Measurements from ENCODE around the gene MID1.
A peak's percentile ranks its signal among the peaks of the same experiment; 100 is the strongest.

Gene MID1

GRCh38 chrX:10620121-10620699 lies at the start of gene MID1:
MID1 (minus strand) TSS chrX:10620585; CDS start chrX:10567547, 53,038 bp downstream.
- no peaks in the 10 kb centered on the region for H3K36me3 ChIP-seq (ENCODE audit: control insufficient read depth, insufficient read depth, low read length)
- no peak within 1 kb of the TSS for H3K27ac ChIP-seq (ENCODE audit: low read length)
- H3K4me1 ChIP-seq (ENCODE audit: control insufficient read depth, insufficient read depth, low read length), result no peaks in the 10 kb centered on the region; the same call in 1 of the 2 replicates
- no CpG with 5 or more reads among the region's 46 CpGs for WGBS (ENCODE audit: insufficient coverage, insufficient read length)
- peak within 1 kb of the TSS; percentile 74; the same call in 1 of the 2 replicates for H3K4me3 ChIP-seq (ENCODE audit: low read length)
- no peaks in the 10 kb centered on the region for H3K9me3 ChIP-seq (ENCODE audit: control insufficient read depth, insufficient read depth, low read length)
- DNase-seq (ENCODE audit: low read depth, low spot score), result no peak
- no peaks in the 10 kb centered on the region for H3K27me3 ChIP-seq (ENCODE audit: control insufficient read depth, insufficient read depth, low read length)

- Histone ChIP-seq H3K4me1 (ENCODE audit: control insufficient read depth, insufficient read depth, low read length) (no peaks in the 10 kb centered on the region), H3K9me3 (ENCODE audit: control insufficient read depth, insufficient read depth, low read length) (no peaks in the 10 kb centered on the region), H3K27ac (ENCODE audit: low read length) (no peak overlapping the region), H3K4me3 (ENCODE audit: low read length) (no peak overlapping the region), H3K36me3 (ENCODE audit: control insufficient read depth, insufficient read depth, low read length) (no peaks in the 10 kb centered on the region), H3K27me3 (ENCODE audit: control insufficient read depth, insufficient read depth, low read length) (no peaks in the 10 kb centered on the region)
- DNase-seq (ENCODE audit: low read depth, low spot score), result no peak
- no CpG with 5 or more reads among the region's 1 CpG for WGBS (ENCODE audit: insufficient coverage, insufficient read length)
Measured at GRCh38 chrX:10667143-10667542, 46.8 kb upstream of the MID1 start.

- H3K4me1 ChIP-seq (ENCODE audit: control insufficient read depth, insufficient read depth, low read length), result no peaks in the 10 kb centered on the region
- WGBS (ENCODE audit: insufficient coverage, insufficient read length), result no CpG with 5 or more reads among the region's 1 CpG
- H3K27ac ChIP-seq (ENCODE audit: low read length), result no peak overlapping the region
- no peak overlapping the region for H3K4me3 ChIP-seq (ENCODE audit: low read length)
- H3K9me3 ChIP-seq (ENCODE audit: control insufficient read depth, insufficient read depth, low read length), result no peaks in the 10 kb centered on the region
- no peaks in the 10 kb centered on the region for H3K36me3 ChIP-seq (ENCODE audit: control insufficient read depth, insufficient read depth, low read length)
- no peak for DNase-seq (ENCODE audit: low read depth, low spot score)
- H3K27me3 ChIP-seq (ENCODE audit: control insufficient read depth, insufficient read depth, low read length), result no peaks in the 10 kb centered on the region
Measured at GRCh38 chrX:10666102-10666501, 45.7 kb upstream of the MID1 start.

- no peaks in the 10 kb centered on the region for H3K9me3 ChIP-seq (ENCODE audit: control insufficient read depth, insufficient read depth, low read length)
- WGBS (ENCODE audit: insufficient coverage, insufficient read length), result 100% methylated on average over 2 of the region's 7 CpGs
- no peaks in the 10 kb centered on the region for H3K4me1 ChIP-seq (ENCODE audit: control insufficient read depth, insufficient read depth, low read length)
- H3K4me3 ChIP-seq (ENCODE audit: low read length), result no peak overlapping the region
- no peak for DNase-seq (ENCODE audit: low read depth, low spot score)
- H3K27ac ChIP-seq (ENCODE audit: low read length), result no peak overlapping the region
- no peaks in the 10 kb centered on the region for H3K27me3 ChIP-seq (ENCODE audit: control insufficient read depth, insufficient read depth, low read length)
- no peaks in the 10 kb centered on the region for H3K36me3 ChIP-seq (ENCODE audit: control insufficient read depth, insufficient read depth, low read length)
Measured at GRCh38 chrX:10665681-10666080, 45.3 kb upstream of the MID1 start.

GRCh38 chrX:10660171-10660570 lies 39.8 kb upstream of the MID1 start:
- H3K4me3 ChIP-seq (ENCODE audit: low read length), result no peak overlapping the region
- H3K36me3 ChIP-seq (ENCODE audit: control insufficient read depth, insufficient read depth, low read length), result no peaks in the 10 kb centered on the region
- peak; percentile 16 for DNase-seq (ENCODE audit: low read depth, low spot score)
- H3K27ac ChIP-seq (ENCODE audit: low read length), result no peak overlapping the region
- no CpG with 5 or more reads among the region's 6 CpGs for WGBS (ENCODE audit: insufficient coverage, insufficient read length)
- no peaks in the 10 kb centered on the region for H3K9me3 ChIP-seq (ENCODE audit: control insufficient read depth, insufficient read depth, low read length)
- no peaks in the 10 kb centered on the region for H3K27me3 ChIP-seq (ENCODE audit: control insufficient read depth, insufficient read depth, low read length)
- peaks cover 1% of the 10 kb centered on the region; the same call in 1 of the 2 replicates for H3K4me1 ChIP-seq (ENCODE audit: control insufficient read depth, insufficient read depth, low read length)

GRCh38 chrX:10656214-10656613 lies 35.8 kb upstream of the MID1 start:
- no peak for DNase-seq (ENCODE audit: low read depth, low spot score)
- H3K27ac ChIP-seq (ENCODE audit: low read length), result no peak overlapping the region
- peaks cover 1% of the 10 kb centered on the region; the same call in 1 of the 2 replicates for H3K4me1 ChIP-seq (ENCODE audit: control insufficient read depth, insufficient read depth, low read length)
- H3K9me3 ChIP-seq (ENCODE audit: control insufficient read depth, insufficient read depth, low read length), result no peaks in the 10 kb centered on the region
- no peak overlapping the region for H3K4me3 ChIP-seq (ENCODE audit: low read length)
- no peaks in the 10 kb centered on the region for H3K36me3 ChIP-seq (ENCODE audit: control insufficient read depth, insufficient read depth, low read length)
- no CpG with 5 or more reads among the region's 1 CpG for WGBS (ENCODE audit: insufficient coverage, insufficient read length)
- H3K27me3 ChIP-seq (ENCODE audit: control insufficient read depth, insufficient read depth, low read length), result no peaks in the 10 kb centered on the region

GRCh38 chrX:10654960-10655359 lies 34.6 kb upstream of the MID1 start:
- Histone ChIP-seq H3K4me1 (ENCODE audit: control insufficient read depth, insufficient read depth, low read length) (peaks cover 1% of the 10 kb centered on the region; the same call in 1 of the 2 replicates), H3K36me3 (ENCODE audit: control insufficient read depth, insufficient read depth, low read length) (no peaks in the 10 kb centered on the region), H3K27ac (ENCODE audit: low read length) (no peak overlapping the region), H3K27me3 (ENCODE audit: control insufficient read depth, insufficient read depth, low read length) (no peaks in the 10 kb centered on the region), H3K9me3 (ENCODE audit: control insufficient read depth, insufficient read depth, low read length) (no peaks in the 10 kb centered on the region), H3K4me3 (ENCODE audit: low read length) (no peak overlapping the region)
- WGBS (ENCODE audit: insufficient coverage, insufficient read length), result no CpG with 5 or more reads among the region's 3 CpGs
- no peak for DNase-seq (ENCODE audit: low read depth, low spot score)

GRCh38 chrX:10653302-10653701 lies 32.9 kb upstream of the MID1 start:
- no peaks in the 10 kb centered on the region for H3K36me3 ChIP-seq (ENCODE audit: control insufficient read depth, insufficient read depth, low read length)
- H3K4me3 ChIP-seq (ENCODE audit: low read length), result no peak overlapping the region
- no CpG with 5 or more reads among the region's 2 CpGs for WGBS (ENCODE audit: insufficient coverage, insufficient read length)
- no peaks in the 10 kb centered on the region for H3K27me3 ChIP-seq (ENCODE audit: control insufficient read depth, insufficient read depth, low read length)
- H3K4me1 ChIP-seq (ENCODE audit: control insufficient read depth, insufficient read depth, low read length), result no peaks in the 10 kb centered on the region
- no peak overlapping the region for H3K27ac ChIP-seq (ENCODE audit: low read length)
- no peak for DNase-seq (ENCODE audit: low read depth, low spot score)
- no peaks in the 10 kb centered on the region for H3K9me3 ChIP-seq (ENCODE audit: control insufficient read depth, insufficient read depth, low read length)

- Histone ChIP-seq H3K4me3 (ENCODE audit: low read length) (no peak overlapping the region), H3K27ac (ENCODE audit: low read length) (no peak overlapping the region), H3K27me3 (ENCODE audit: control insufficient read depth, insufficient read depth, low read length) (no peaks in the 10 kb centered on the region), H3K4me1 (ENCODE audit: control insufficient read depth, insufficient read depth, low read length) (no peaks in the 10 kb centered on the region), H3K9me3 (ENCODE audit: control insufficient read depth, insufficient read depth, low read length) (no peaks in the 10 kb centered on the region), H3K36me3 (ENCODE audit: control insufficient read depth, insufficient read depth, low read length) (no peaks in the 10 kb centered on the region)
- no CpG with 5 or more reads among the region's 4 CpGs for WGBS (ENCODE audit: insufficient coverage, insufficient read length)
- no peak for DNase-seq (ENCODE audit: low read depth, low spot score)
Measured at GRCh38 chrX:10649265-10649664, 28.9 kb upstream of the MID1 start.

GRCh38 chrX:10648614-10649013 lies 28.2 kb upstream of the MID1 start:
- Histone ChIP-seq H3K4me3 (ENCODE audit: low read length) (no peak overlapping the region), H3K9me3 (ENCODE audit: control insufficient read depth, insufficient read depth, low read length) (no peaks in the 10 kb centered on the region), H3K27ac (ENCODE audit: low read length) (no peak overlapping the region), H3K4me1 (ENCODE audit: control insufficient read depth, insufficient read depth, low read length) (no peaks in the 10 kb centered on the region), H3K27me3 (ENCODE audit: control insufficient read depth, insufficient read depth, low read length) (no peaks in the 10 kb centered on the region), H3K36me3 (ENCODE audit: control insufficient read depth, insufficient read depth, low read length) (no peaks in the 10 kb centered on the region)
- no CpG with 5 or more reads among the region's 3 CpGs for WGBS (ENCODE audit: insufficient coverage, insufficient read length)
- DNase-seq (ENCODE audit: low read depth, low spot score), result no peak

- no peaks in the 10 kb centered on the region for H3K27me3 ChIP-seq (ENCODE audit: control insufficient read depth, insufficient read depth, low read length)
- no peak overlapping the region for H3K27ac ChIP-seq (ENCODE audit: low read length)
- H3K4me1 ChIP-seq (ENCODE audit: control insufficient read depth, insufficient read depth, low read length), result no peaks in the 10 kb centered on the region
- no peak for DNase-seq (ENCODE audit: low read depth, low spot score)
- no peak overlapping the region for H3K4me3 ChIP-seq (ENCODE audit: low read length)
- no CpG with 5 or more reads among the region's 1 CpG for WGBS (ENCODE audit: insufficient coverage, insufficient read length)
- no peaks in the 10 kb centered on the region for H3K9me3 ChIP-seq (ENCODE audit: control insufficient read depth, insufficient read depth, low read length)
- H3K36me3 ChIP-seq (ENCODE audit: control insufficient read depth, insufficient read depth, low read length), result no peaks in the 10 kb centered on the region
Measured at GRCh38 chrX:10636851-10637250, 16.5 kb upstream of the MID1 start.

All from iPS DF 6.9 (cell line).